ENCODE results near the gene SDC1.

SDC1 gene

GRCh38 chr2:20213651-20214565 is 11.0 kb downstream of the SDC1 start:
- DNase-seq (ENCODE audit: low spot score) = no peak

- DNase-seq (ENCODE audit: low spot score) = no peak
Observed at GRCh38 chr2:20212871-20213503, 11.9 kb downstream of the SDC1 start.

GRCh38 chr2:20212459-20212870 is 12.5 kb downstream of the SDC1 start:
- no peak for DNase-seq (ENCODE audit: low spot score)

- no peak for DNase-seq (ENCODE audit: low spot score)
Observed at GRCh38 chr2:20211860-20212458, 13.0 kb downstream of the SDC1 start.

- no peak for DNase-seq (ENCODE audit: low spot score)
Observed at GRCh38 chr2:20211420-20211819, 13.5 kb downstream of the SDC1 start.

GRCh38 chr2:20210462-20210861 is 14.5 kb downstream of the SDC1 start:
- no peak for DNase-seq (ENCODE audit: low spot score)

- DNase-seq (ENCODE audit: low spot score) = no peak
Observed at GRCh38 chr2:20209373-20210109, 15.4 kb downstream of the SDC1 start.

- no peak for DNase-seq (ENCODE audit: low spot score)
Observed at GRCh38 chr2:20208476-20208859, 16.5 kb downstream of the SDC1 start.

GRCh38 chr2:20207051-20207450 is 17.9 kb downstream of the SDC1 start:
- no peak for DNase-seq (ENCODE audit: low spot score)

- no peak for DNase-seq (ENCODE audit: low spot score)
Observed at GRCh38 chr2:20205915-20206524, 18.9 kb downstream of the SDC1 start.

- no peak for DNase-seq (ENCODE audit: low spot score)
Observed at GRCh38 chr2:20205069-20205468, 19.9 kb downstream of the SDC1 start.

GRCh38 chr2:20203521-20204225 is 21.3 kb downstream of the SDC1 start:
- DNase-seq (ENCODE audit: low spot score) = no peak

- no peak for DNase-seq (ENCODE audit: low spot score)
Observed at GRCh38 chr2:20203072-20203471, 21.9 kb downstream of the SDC1 start.

GRCh38 chr2:20201671-20202070 is 23.3 kb downstream of the SDC1 start:
- DNase-seq (ENCODE audit: low spot score) = no peak

GRCh38 chr2:20200697-20201555 is 24.0 kb downstream of the SDC1 start:
- DNase-seq (ENCODE audit: low spot score) = no peak

GRCh38 chr2:20199633-20200270 is 25.2 kb downstream of the SDC1 start:
- DNase-seq (ENCODE audit: low spot score) = no peak

- DNase-seq (ENCODE audit: low spot score) = no peak
Observed at GRCh38 chr2:20198796-20199632, 25.9 kb downstream of the SDC1 start.

- DNase-seq (ENCODE audit: low spot score) = no peak
Observed at GRCh38 chr2:20198001-20198400, 26.9 kb downstream of the SDC1 start.

- DNase-seq (ENCODE audit: low spot score) = no peak
Observed at GRCh38 chr2:20197192-20197591, 27.7 kb downstream of the SDC1 start.
